ENCODE data around the gene ASCC2.
A peak's percentile ranks its signal among the peaks of the same experiment; 100 is the strongest.

Gene ASCC2

GRCh38 chr22:29788339-29789279 is 49.5 kb downstream of the ASCC2 start:
- DNase-seq (ENCODE audit: extremely low read depth in 1 of 2, low read depth in 1 of 2): no peak

- DNase-seq (ENCODE audit: extremely low read depth in 1 of 2, low read depth in 1 of 2): no peak
These were observed 50.6 kb downstream of the ASCC2 start for GRCh38 chr22:29787371-29787980.

- no peak for DNase-seq (ENCODE audit: extremely low read depth in 1 of 2, low read depth in 1 of 2)
These were observed 52.0 kb downstream of the ASCC2 start for GRCh38 chr22:29786031-29786430.

- DNase-seq (ENCODE audit: extremely low read depth in 1 of 2, low read depth in 1 of 2): no peak
These were observed 53.4 kb downstream of the ASCC2 start for GRCh38 chr22:29784451-29785361.

GRCh38 chr22:29782061-29782845 is 55.8 kb downstream of the ASCC2 start:
- no peak for DNase-seq (ENCODE audit: extremely low read depth in 1 of 2, low read depth in 1 of 2)

- DNase-seq (ENCODE audit: extremely low read depth in 1 of 2, low read depth in 1 of 2): no peak
These were observed 57.1 kb downstream of the ASCC2 start for GRCh38 chr22:29780748-29781676.

- DNase-seq (ENCODE audit: extremely low read depth in 1 of 2, low read depth in 1 of 2): no peak
These were observed 57.9 kb downstream of the ASCC2 start for GRCh38 chr22:29780220-29780619.

GRCh38 chr22:29773233-29773632 is 64.8 kb downstream of the ASCC2 start:
- DNase-seq (ENCODE audit: extremely low read depth in 1 of 2, low read depth in 1 of 2): no peak

- DNase-seq (ENCODE audit: extremely low read depth in 1 of 2, low read depth in 1 of 2): no peak
These were observed 65.9 kb downstream of the ASCC2 start for GRCh38 chr22:29772170-29772641.

- DNase-seq (ENCODE audit: extremely low read depth in 1 of 2, low read depth in 1 of 2): no peak
These were observed 68.3 kb downstream of the ASCC2 start for GRCh38 chr22:29769723-29770321.

GRCh38 chr22:29768052-29768693 is 69.9 kb downstream of the ASCC2 start:
- DNase-seq (ENCODE audit: extremely low read depth in 1 of 2, low read depth in 1 of 2): no peak

- DNase-seq (ENCODE audit: extremely low read depth in 1 of 2, low read depth in 1 of 2): peak; percentile 84 to 91
These were observed 70.7 kb downstream of the ASCC2 start, which contains the start of gene UQCR10 for GRCh38 chr22:29767171-29768051. Gene UQCR10, plus strand, starts transcription at chr22:29767369. Its CDS starts 30 bp downstream, at chr22:29767399.

- DNase-seq (ENCODE audit: extremely low read depth in 1 of 2, low read depth in 1 of 2): peak; percentile 73 to 92
These were observed 71.4 kb downstream of the ASCC2 start, which contains the start of gene ZMAT5 for GRCh38 chr22:29766632-29767170. Gene ZMAT5, minus strand, starts transcription at chr22:29767007. Its CDS starts 18,463 bp downstream, at chr22:29748544.

GRCh38 chr22:29765905-29766631 is 72.0 kb downstream of the ASCC2 start:
- DNase-seq (ENCODE audit: extremely low read depth in 1 of 2, low read depth in 1 of 2): peak in 1 of 2 donors; percentile 18

GRCh38 chr22:29762263-29762662 is 75.8 kb downstream of the ASCC2 start:
- no peak for DNase-seq (ENCODE audit: extremely low read depth in 1 of 2, low read depth in 1 of 2)

GRCh38 chr22:29758959-29759358 is 79.1 kb downstream of the ASCC2 start:
- DNase-seq (ENCODE audit: extremely low read depth in 1 of 2, low read depth in 1 of 2): no peak

All from stimulated activated CD8-positive, alpha-beta memory T cell treated with anti-CD3 and anti-CD28 coated beads, Interleukin-7, amount 100 ng/mL, for 48 hours (primary cell).